Ascending aorta (tissue), 2 donors: Measurements from ENCODE around the gene IGFBP4. TPM values are rescaled to one million over a fixed set of nuclear protein-coding genes. Genes with fewer than 3 reads are reported as not detected.
"Not testable (repeated sequence)": the region's sequence is repeated elsewhere in the genome, so short reads cannot be mapped to it uniquely, and the experiment has no call there.

ENCODE experiments used
- DNase-seq, 2 donors: peaks; one replicate each; pipeline ENCODE4 v3.0.0-alpha.2; 2019; ENCODE audit warnings: low spot score in 2 of 2
- H3K27ac ChIP-seq, 2 donors: fragments of 200-600 bp; sonication (generic); one replicate each; pipeline ENCODE4 v1.5.1; 2016 to 2017; ENCODE audit warnings: mild to moderate bottlenecking in 1 of 2
- H3K27me3 ChIP-seq: fragments of 200-600 bp; sonication (generic); one replicate; pipeline ENCODE4 v1.5.1; 2017
- H3K36me3 ChIP-seq, 2 donors: fragments of 200-600 bp; sonication (generic); one replicate each; pipeline ENCODE4 v1.5.1; 2016
- H3K4me1 ChIP-seq, 2 donors: fragments of 200-600 bp; sonication (generic); one replicate each; pipeline ENCODE4 v1.5.1; 2016 to 2017; ENCODE audit warnings: mild to moderate bottlenecking in 1 of 2
- H3K4me3 ChIP-seq, 2 donors: fragments of 200-600 bp; sonication (generic); one replicate each; pipeline ENCODE4 v1.5.1; 2016 to 2017; ENCODE audit warnings: mild to moderate bottlenecking in 1 of 2
- H3K9me3 ChIP-seq, 2 donors: fragments of 200-600 bp; sonication (generic); one replicate each; pipeline ENCODE4 v1.5.1; 2016
- intact Hi-C: fragments of 100-400 bp; cut with DNase I; formaldehyde crosslinking; loops from one replicate; pipeline ENCODE4 v1.15.1; 2023
- total RNA-seq: library from RNA; depleted of rRNA; stranded (reverse); fragments of >200 nt; gene quantifications from one replicate; pipeline ENCODE4 v1.1.0, GENCODE V29; 2016
- TF ChIP-seq, protein P1 (sequence below), 3 experiments: fragments of 200-600 bp in 2 of 3; fragments of 450-650 bp in 1 of 3; sonication (generic) in 2 of 3; IDR thresholded peaks; one replicate each; pipeline ENCODE4 v1.5.1; 2016 to 2019; ENCODE audit warnings: antibody characterized with exemption in 3 of 3, mild to moderate bottlenecking in 1 of 3, moderate library complexity in 1 of 3

The IGFBP4 gene
- 1,295 TPM for total RNA-seq

DNA sequence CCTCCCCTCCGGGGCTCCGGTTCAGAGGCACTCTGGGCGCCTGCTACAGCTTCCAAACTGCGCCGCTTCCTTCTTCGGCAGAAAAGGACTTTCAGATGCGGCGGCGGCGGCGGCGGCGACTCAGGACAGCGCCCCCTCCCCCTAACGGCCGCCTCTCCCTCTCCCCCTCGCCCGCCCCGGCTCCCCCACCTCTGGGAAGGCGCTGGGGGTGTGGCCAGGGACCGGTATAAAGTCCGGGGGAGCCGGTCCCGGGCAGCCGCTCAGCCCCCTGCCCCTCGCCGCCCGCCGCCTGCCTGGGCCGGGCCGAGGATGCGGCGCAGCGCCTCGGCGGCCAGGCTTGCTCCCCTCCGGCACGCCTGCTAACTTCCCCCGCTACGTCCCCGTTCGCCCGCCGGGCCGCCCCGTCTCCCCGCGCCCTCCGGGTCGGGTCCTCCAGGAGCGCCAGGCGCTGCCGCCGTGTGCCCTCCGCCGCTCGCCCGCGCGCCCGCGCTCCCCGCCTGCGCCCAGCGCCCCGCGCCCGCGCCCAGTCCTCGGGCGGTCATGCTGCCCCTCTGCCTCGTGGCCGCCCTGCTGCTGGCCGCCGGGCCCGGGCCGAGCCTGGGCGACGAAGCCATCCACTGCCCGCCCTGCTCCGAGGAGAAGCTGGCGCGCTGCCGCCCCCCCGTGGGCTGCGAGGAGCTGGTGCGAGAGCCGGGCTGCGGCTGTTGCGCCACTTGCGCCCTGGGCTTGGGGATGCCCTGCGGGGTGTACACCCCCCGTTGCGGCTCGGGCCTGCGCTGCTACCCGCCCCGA lies at the start of gene IGFBP4:
IGFBP4 (plus strand) TSS at position 255 of the 792 bp plus-strand sequence; CDS start at position 541, 286 bp downstream.
- intact Hi-C loops, result loop anchor here (1.0 to 2.0 kb wide), 3 partner anchors 9 to 25 kb away; no protein-coding TSS in a partner anchor

GRCh38 chr17:40399185-40399584 lies 44.1 kb upstream of the IGFBP4 start:
- Histone ChIP-seq H3K9me3 (no peaks in the 10 kb centered on the region), H3K4me1 (no peaks in the 10 kb centered on the region), H3K27ac (no peak overlapping the region), H3K4me3 (no peak overlapping the region), H3K27me3 (no peaks in the 10 kb centered on the region), H3K36me3 (no peaks in the 10 kb centered on the region)
- TF ChIP-seq, protein P1, sequence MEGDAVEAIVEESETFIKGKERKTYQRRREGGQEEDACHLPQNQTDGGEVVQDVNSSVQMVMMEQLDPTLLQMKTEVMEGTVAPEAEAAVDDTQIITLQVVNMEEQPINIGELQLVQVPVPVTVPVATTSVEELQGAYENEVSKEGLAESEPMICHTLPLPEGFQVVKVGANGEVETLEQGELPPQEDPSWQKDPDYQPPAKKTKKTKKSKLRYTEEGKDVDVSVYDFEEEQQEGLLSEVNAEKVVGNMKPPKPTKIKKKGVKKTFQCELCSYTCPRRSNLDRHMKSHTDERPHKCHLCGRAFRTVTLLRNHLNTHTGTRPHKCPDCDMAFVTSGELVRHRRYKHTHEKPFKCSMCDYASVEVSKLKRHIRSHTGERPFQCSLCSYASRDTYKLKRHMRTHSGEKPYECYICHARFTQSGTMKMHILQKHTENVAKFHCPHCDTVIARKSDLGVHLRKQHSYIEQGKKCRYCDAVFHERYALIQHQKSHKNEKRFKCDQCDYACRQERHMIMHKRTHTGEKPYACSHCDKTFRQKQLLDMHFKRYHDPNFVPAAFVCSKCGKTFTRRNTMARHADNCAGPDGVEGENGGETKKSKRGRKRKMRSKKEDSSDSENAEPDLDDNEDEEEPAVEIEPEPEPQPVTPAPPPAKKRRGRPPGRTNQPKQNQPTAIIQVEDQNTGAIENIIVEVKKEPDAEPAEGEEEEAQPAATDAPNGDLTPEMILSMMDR (IDR thresholded peaks at IDR 0.05), result peak; percentile 41 to 55 (median 43)
- DNase-seq, result no peak
- intact Hi-C loops, result loop anchor here (1.0 to 5.0 kb wide), 3 partner anchors 38 to 134 kb away; no protein-coding TSS in a partner anchor

More for the DNA sequence above, at the start of gene IGFBP4:
- Histone ChIP-seq H3K27ac (peak within 1 kb of the TSS; percentile 89 to 92), H3K36me3 (no peaks in the 10 kb centered on the region), H3K4me3 (peak within 1 kb of the TSS; percentile 64 to 90), H3K9me3 (no peaks in the 10 kb centered on the region), H3K4me1 (peaks cover 10 to 40% of the 10 kb centered on the region in 2 donors), H3K27me3 (no peaks in the 10 kb centered on the region)
- TF ChIP-seq, protein P1 (IDR thresholded peaks at IDR 0.05), result peak in 2 of 3 experiments; percentile 25 to 43
- DNase-seq, result peak in 1 of 2 donors; percentile 88

GRCh38 chr17:40402668-40403067 lies 40.6 kb upstream of the IGFBP4 start:
- no peaks in the 10 kb centered on the region for H3K27me3 ChIP-seq
- no peaks in the 10 kb centered on the region for H3K9me3 ChIP-seq
- H3K4me1 ChIP-seq, result no peaks in the 10 kb centered on the region
- TF ChIP-seq, protein P1 (IDR thresholded peaks at IDR 0.05), result no peak
- H3K36me3 ChIP-seq, result no peaks in the 10 kb centered on the region
- no peak overlapping the region for H3K4me3 ChIP-seq
- DNase-seq, result no peak
- no peak overlapping the region for H3K27ac ChIP-seq
- intact Hi-C loops, result no loop called here

DNA sequence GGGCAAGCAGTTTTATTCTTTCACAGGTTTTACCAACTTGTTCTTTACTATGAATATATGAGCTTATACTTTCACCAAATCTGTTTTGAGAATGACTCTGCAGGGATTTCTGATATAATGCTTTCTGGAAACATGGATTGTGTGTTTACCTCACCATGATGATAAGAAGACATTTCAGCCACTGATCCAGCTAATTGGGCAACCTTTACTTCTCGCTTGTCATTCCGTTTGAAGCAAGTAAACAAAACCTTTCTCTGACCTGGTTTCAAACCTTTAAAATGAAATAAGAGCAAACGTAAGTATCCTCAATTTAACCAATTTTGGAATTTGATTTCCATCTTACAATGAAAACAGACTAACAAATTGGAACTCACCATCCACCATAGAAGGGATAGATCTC lies 39.2 kb upstream of the IGFBP4 start:
- Histone ChIP-seq H3K4me3 (no peak overlapping the region), H3K36me3 (no peaks in the 10 kb centered on the region), H3K27ac (no peak overlapping the region), H3K4me1 (no peaks in the 10 kb centered on the region), H3K27me3 (no peaks in the 10 kb centered on the region), H3K9me3 (no peaks in the 10 kb centered on the region)
- DNase-seq, result no peak
- TF ChIP-seq, protein P1 (IDR thresholded peaks at IDR 0.05), result no peak
- intact Hi-C loops, result no loop called here

DNA sequence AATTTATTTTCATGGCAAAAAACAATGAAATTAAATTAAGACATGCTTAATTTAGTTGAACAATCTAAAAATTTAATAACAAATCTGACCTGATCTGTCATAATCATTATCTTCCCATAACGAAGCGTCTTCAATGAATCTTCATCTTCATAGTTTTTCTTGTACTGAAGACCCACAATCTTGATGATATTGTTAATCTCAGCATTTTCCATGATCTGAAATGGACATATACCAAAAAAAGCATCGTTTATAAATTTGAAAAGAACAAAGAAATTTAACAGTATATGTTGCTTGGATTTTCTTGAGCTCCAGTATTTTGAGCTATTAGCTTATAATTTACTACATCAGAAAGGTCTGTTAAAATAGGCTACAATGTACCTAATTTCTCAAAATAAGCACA lies 35.8 kb upstream of the IGFBP4 start:
- no peaks in the 10 kb centered on the region for H3K36me3 ChIP-seq
- TF ChIP-seq, protein P1 (IDR thresholded peaks at IDR 0.05), result no peak
- H3K9me3 ChIP-seq, result no peaks in the 10 kb centered on the region
- no peak overlapping the region for H3K4me3 ChIP-seq
- intact Hi-C loops, result no loop called here
- DNase-seq, result no peak
- H3K27me3 ChIP-seq, result no peaks in the 10 kb centered on the region
- no peaks in the 10 kb centered on the region for H3K4me1 ChIP-seq
- no peak overlapping the region for H3K27ac ChIP-seq

DNA sequence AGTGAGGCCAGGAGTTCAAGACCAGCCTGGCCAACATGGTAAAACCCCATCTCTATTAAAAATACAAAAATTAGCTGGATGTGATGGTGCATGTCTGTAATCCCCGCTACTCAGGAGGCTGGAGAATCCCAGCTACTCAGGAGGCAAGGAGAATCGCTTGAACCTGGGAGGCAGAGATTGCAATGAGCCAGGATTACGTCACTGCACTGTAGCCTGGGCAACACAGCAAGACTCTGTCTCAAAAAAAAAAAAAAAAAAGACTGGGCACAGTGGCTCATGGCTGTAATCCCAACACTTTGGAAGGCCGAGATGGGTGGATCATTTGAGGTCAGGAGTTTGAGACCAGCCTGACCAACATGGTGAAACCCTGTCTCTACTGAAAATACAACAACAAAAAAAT lies 33.7 kb upstream of the IGFBP4 start:
- H3K4me1 ChIP-seq, H3K4me3 ChIP-seq, H3K27me3 ChIP-seq, intact Hi-C loops, H3K27ac ChIP-seq, H3K9me3 ChIP-seq, DNase-seq, H3K36me3 ChIP-seq: not testable (repeated sequence)
